Measurements from ENCODE around the gene PTPRN2.

DNA sequence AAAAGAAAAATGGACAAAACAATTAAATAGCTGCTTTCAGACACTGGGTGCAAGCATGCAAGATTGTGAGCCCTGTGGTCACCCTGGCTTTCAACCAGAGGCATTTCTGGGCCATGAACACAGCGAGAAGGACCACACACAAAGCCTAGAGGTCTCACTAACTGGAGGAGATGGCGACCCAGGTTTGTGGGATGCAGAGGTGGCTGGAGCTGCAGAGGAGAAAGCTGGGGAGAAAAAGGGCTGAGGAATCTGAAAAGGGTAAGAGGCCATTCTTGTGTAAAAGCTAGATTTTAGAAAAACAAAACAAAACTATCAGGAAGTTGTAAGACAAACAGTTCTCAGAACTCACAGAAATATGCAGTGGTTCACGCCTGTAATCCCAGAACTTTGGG is 30.1 kb upstream of the PTPRN2 start:
- TF ChIP-seq, protein P1, sequence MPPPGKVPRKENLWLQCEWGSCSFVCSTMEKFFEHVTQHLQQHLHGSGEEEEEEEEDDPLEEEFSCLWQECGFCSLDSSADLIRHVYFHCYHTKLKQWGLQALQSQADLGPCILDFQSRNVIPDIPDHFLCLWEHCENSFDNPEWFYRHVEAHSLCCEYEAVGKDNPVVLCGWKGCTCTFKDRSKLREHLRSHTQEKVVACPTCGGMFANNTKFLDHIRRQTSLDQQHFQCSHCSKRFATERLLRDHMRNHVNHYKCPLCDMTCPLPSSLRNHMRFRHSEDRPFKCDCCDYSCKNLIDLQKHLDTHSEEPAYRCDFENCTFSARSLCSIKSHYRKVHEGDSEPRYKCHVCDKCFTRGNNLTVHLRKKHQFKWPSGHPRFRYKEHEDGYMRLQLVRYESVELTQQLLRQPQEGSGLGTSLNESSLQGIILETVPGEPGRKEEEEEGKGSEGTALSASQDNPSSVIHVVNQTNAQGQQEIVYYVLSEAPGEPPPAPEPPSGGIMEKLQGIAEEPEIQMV (tag; conservative IDR thresholded peaks at IDR 0.05; ENCODE audit: low read depth) = no peak
- TF ChIP-seq EZH2 (IDR thresholded peaks at IDR 0.05; ENCODE audit: borderline replicate concordance, low read depth, low read length) = no peak
- TF ChIP-seq, protein P2, sequence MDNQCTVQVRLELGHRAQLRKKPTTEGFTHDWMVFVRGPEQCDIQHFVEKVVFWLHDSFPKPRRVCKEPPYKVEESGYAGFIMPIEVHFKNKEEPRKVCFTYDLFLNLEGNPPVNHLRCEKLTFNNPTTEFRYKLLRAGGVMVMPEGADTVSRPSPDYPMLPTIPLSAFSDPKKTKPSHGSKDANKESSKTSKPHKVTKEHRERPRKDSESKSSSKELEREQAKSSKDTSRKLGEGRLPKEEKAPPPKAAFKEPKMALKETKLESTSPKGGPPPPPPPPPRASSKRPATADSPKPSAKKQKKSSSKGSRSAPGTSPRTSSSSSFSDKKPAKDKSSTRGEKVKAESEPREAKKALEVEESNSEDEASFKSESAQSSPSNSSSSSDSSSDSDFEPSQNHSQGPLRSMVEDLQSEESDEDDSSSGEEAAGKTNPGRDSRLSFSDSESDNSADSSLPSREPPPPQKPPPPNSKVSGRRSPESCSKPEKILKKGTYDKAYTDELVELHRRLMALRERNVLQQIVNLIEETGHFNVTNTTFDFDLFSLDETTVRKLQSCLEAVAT (IDR thresholded peaks at IDR 0.05) = no peak
